Neural cell (in vitro differentiated cells): ENCODE data around the gene FRMD4A.

Experiments used
- EP300 ChIP-seq: fragments of 450-650 bp; conservative IDR thresholded peaks from 2 replicates; pipeline ENCODE4 v1.6.1; 2014; ENCODE audit warnings: antibody characterized with exemption, mild to moderate bottlenecking, moderate library complexity; ENCODE audit not compliant: poor library complexity, severe bottlenecking
- EZH2 ChIP-seq: fragments of 200-600, 300-800 bp; shearing (Covaris generic), sonication (generic); IDR thresholded peaks from 2 replicates; pipeline ENCODE4 v1.6.1; 2014; ENCODE audit warnings: antibody characterized with exemption, low read length, borderline replicate concordance, mild to moderate bottlenecking; ENCODE audit not compliant: insufficient read depth, poor library complexity, severe bottlenecking
- RAD21 ChIP-seq: fragments of 450-650 bp; conservative IDR thresholded peaks from 2 replicates; pipeline ENCODE4 v1.6.1; 2014; ENCODE audit warnings: antibody characterized with exemption, mild to moderate bottlenecking, moderate library complexity
- REST ChIP-seq: IDR thresholded peaks from 2 replicates; pipeline ENCODE4 v1.6.1; 2012; ENCODE audit warnings: borderline replicate concordance
- TAF1 ChIP-seq: IDR thresholded peaks from 2 replicates; pipeline ENCODE4 v1.6.1; 2012; ENCODE audit warnings: low read depth
- TF ChIP-seq, protein P1 (sequence below): fragments of 450-650 bp; IDR thresholded peaks from 2 replicates; pipeline ENCODE4 v1.5.1; 2014; ENCODE audit warnings: antibody characterized with exemption, mild to moderate bottlenecking, moderate library complexity; ENCODE audit not compliant: poor library complexity, severe bottlenecking

- TF ChIP-seq, protein P1, sequence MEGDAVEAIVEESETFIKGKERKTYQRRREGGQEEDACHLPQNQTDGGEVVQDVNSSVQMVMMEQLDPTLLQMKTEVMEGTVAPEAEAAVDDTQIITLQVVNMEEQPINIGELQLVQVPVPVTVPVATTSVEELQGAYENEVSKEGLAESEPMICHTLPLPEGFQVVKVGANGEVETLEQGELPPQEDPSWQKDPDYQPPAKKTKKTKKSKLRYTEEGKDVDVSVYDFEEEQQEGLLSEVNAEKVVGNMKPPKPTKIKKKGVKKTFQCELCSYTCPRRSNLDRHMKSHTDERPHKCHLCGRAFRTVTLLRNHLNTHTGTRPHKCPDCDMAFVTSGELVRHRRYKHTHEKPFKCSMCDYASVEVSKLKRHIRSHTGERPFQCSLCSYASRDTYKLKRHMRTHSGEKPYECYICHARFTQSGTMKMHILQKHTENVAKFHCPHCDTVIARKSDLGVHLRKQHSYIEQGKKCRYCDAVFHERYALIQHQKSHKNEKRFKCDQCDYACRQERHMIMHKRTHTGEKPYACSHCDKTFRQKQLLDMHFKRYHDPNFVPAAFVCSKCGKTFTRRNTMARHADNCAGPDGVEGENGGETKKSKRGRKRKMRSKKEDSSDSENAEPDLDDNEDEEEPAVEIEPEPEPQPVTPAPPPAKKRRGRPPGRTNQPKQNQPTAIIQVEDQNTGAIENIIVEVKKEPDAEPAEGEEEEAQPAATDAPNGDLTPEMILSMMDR: no peak
- TF ChIP-seq EZH2 (no peak), REST (no peak), RAD21 (no peak), TAF1 (no peak), EP300 (no peak)
These were observed 294.5 kb downstream of the FRMD4A start for GRCh38 chr10:14036233-14036632.
